CD14-positive monocyte (primary cell): ENCODE data around the gene ZNRF2. TPM values are rescaled to one million over a fixed set of nuclear protein-coding genes. Genes with fewer than 3 reads are reported as not detected.

Source experiments
- DNase-seq, 3 donors: peaks; one replicate each; pipeline ENCODE4 v3.0.0-alpha.2; 2011 to 2022
- H2AFZ ChIP-seq: 2 replicates; pipeline ENCODE4 v1.6.0; 2012; ENCODE audit warnings: mild to moderate bottlenecking, low read depth, low read length, inconsistent platforms; ENCODE audit not compliant: insufficient read depth, poor library complexity, severe bottlenecking
- H3K27ac ChIP-seq, 2 donors: 1 replicate in 1 of 2; 2 replicates in 1 of 2; pipeline ENCODE4 v1.5.1; 2012 to 2013; ENCODE audit warnings: low read length in 2 of 2, control low read depth in 1 of 2, inconsistent platforms in 1 of 2, low read depth in 1 of 2, mild to moderate bottlenecking in 1 of 2
- H3K27me3 ChIP-seq, 2 donors: one replicate each; pipeline versions ENCODE4 v1.6.0 to v1.6.1; 2011 to 2013; ENCODE audit warnings: low read length in 2 of 2; ENCODE audit not compliant: control insufficient read depth in 2 of 2, insufficient read depth in 2 of 2
- H3K36me3 ChIP-seq, 2 donors: replicated peaks in 1 of 2; 1 replicate in 1 of 2; 2 replicates in 1 of 2; pipeline versions ENCODE4 v1.5.1 to v1.6.1; 2012 to 2013; ENCODE audit warnings: low read length in 2 of 2, control low read depth in 1 of 2, inconsistent platforms in 1 of 2, mild to moderate bottlenecking in 1 of 2; ENCODE audit not compliant: insufficient read depth in 2 of 2, control insufficient read depth in 1 of 2
- H3K4me1 ChIP-seq, 2 donors: 1 replicate in 1 of 2; 2 replicates in 1 of 2; pipeline versions ENCODE4 v1.5.1 to v1.6.1; 2012 to 2013; ENCODE audit warnings: low read length in 2 of 2, control low read depth in 1 of 2, inconsistent platforms in 1 of 2, mild to moderate bottlenecking in 1 of 2, moderate library complexity in 1 of 2; ENCODE audit not compliant: insufficient read depth in 2 of 2, control insufficient read depth in 1 of 2
- H3K4me2 ChIP-seq: replicated peaks from 2 replicates; pipeline ENCODE3; 2012; ENCODE audit warnings: low read length, moderate library complexity, mild to moderate bottlenecking; ENCODE audit not compliant: poor library complexity, severe bottlenecking; ENCODE audit errors: extremely low read depth
- H3K4me3 ChIP-seq, 3 experiments: fragments of 200-600 bp in 1 of 3; sonication (generic) in 1 of 3; replicated peaks in 1 of 3; 1 replicate in 2 of 3; 2 replicates in 1 of 3; pipeline ENCODE4 v1.5.1; 2011 to 2013; ENCODE audit warnings: low read length in 3 of 3, mild to moderate bottlenecking in 3 of 3, control low read depth in 2 of 3, low read depth in 2 of 3, inconsistent platforms in 1 of 3, moderate library complexity in 1 of 3
- H3K79me2 ChIP-seq: 2 replicates; pipeline ENCODE4 v1.6.0; 2012; ENCODE audit warnings: mild to moderate bottlenecking, control low read depth, inconsistent platforms, low read length, moderate library complexity; ENCODE audit not compliant: insufficient read depth
- H3K9ac ChIP-seq: 2 replicates; pipeline ENCODE4 v1.6.0; 2017; ENCODE audit warnings: low read length, mild to moderate bottlenecking; ENCODE audit not compliant: insufficient read depth, poor library complexity, severe bottlenecking
- H3K9me3 ChIP-seq, 2 donors: replicated peaks in 1 of 2; 1 replicate in 1 of 2; 2 replicates in 1 of 2; pipeline versions ENCODE4 v1.5.1 to v1.6.1; 2012 to 2013; ENCODE audit warnings: low read length in 2 of 2, control low read depth in 1 of 2; ENCODE audit not compliant: control insufficient read depth in 1 of 2, insufficient read depth in 1 of 2
- H4K20me1 ChIP-seq: 2 replicates; pipeline ENCODE4 v1.6.0; 2012; ENCODE audit warnings: mild to moderate bottlenecking, low read length, control low read depth, moderate library complexity; ENCODE audit not compliant: insufficient read depth
- H3K27ac Mint-ChIP-seq, 7 donors: one replicate each; pipeline ENCODE4 v1.8.0; 2020; ENCODE audit warnings: mild to moderate bottlenecking in 7 of 7, mixed read lengths in 7 of 7, moderate library complexity in 6 of 7, inconsistent platforms in 2 of 7
- H3K27me3 Mint-ChIP-seq, 3 donors: one replicate each; pipeline ENCODE4 v1.8.0; 2021 to 2022; ENCODE audit warnings: low read depth in 3 of 3, mild to moderate bottlenecking in 3 of 3, mixed read lengths in 3 of 3, moderate library complexity in 3 of 3, inconsistent platforms in 1 of 3
- H3K36me3 Mint-ChIP-seq, 2 donors: one replicate each; pipeline ENCODE4 v1.8.0; 2020; ENCODE audit warnings: mixed read lengths in 2 of 2, inconsistent platforms in 1 of 2, mild to moderate bottlenecking in 1 of 2
- H3K4me1 Mint-ChIP-seq: one replicate; pipeline ENCODE4 v1.8.0; 2020; ENCODE audit warnings: mild to moderate bottlenecking, mixed read lengths
- H3K4me3 Mint-ChIP-seq, 2 donors: one replicate each; pipeline ENCODE4 v1.8.0; 2020; ENCODE audit warnings: mild to moderate bottlenecking in 2 of 2, mixed read lengths in 2 of 2, moderate library complexity in 1 of 2
- H3K9me3 Mint-ChIP-seq, 7 donors: one replicate each; pipeline ENCODE4 v1.8.0; 2020 to 2022; ENCODE audit warnings: mixed read lengths in 7 of 7, mild to moderate bottlenecking in 6 of 7, moderate library complexity in 6 of 7, inconsistent platforms in 2 of 7
- WGBS: methylation state at CpG from one replicate; pipeline ENCODE4 v1.1.5; 2013; ENCODE audit warnings: missing lambda C conversion rate; ENCODE audit not compliant: insufficient coverage; 5-methylcytosine and 5-hydroxymethylcytosine counted together
- intact Hi-C, 2 donors: fragments of 100-400 bp; cut with micrococcal nuclease; formaldehyde crosslinking; loops; one replicate each; pipeline versions ENCODE4 v1.15.0 to v1.15.1; 2023
- polyA plus RNA-seq, 3 donors: library from polyadenylated mRNA; depleted of rRNA in 1 of 3; unstranded in 2 of 3; stranded (reverse) in 1 of 3; fragments of 300-500 nt in 2 of 3; fragments of >200 nt in 1 of 3; fragmentation: Illumina TruSeq in 2 of 3; gene quantifications; 1 replicate in 2 of 3; 2 replicates in 1 of 3; pipeline ENCODE4 v1.2.3, GENCODE V29; 2012 to 2021
- TF ChIP-seq, protein P1 (sequence below): fragments of 200-600 bp; IDR thresholded peaks from one replicate; pipeline ENCODE4 v1.8.0; 2022; ENCODE audit warnings: antibody characterized with exemption, mild to moderate bottlenecking

ZNRF2 gene
- polyA plus RNA-seq, 3 donors, result 1.9 to 9.5 (median 5.7) TPM

DNA sequence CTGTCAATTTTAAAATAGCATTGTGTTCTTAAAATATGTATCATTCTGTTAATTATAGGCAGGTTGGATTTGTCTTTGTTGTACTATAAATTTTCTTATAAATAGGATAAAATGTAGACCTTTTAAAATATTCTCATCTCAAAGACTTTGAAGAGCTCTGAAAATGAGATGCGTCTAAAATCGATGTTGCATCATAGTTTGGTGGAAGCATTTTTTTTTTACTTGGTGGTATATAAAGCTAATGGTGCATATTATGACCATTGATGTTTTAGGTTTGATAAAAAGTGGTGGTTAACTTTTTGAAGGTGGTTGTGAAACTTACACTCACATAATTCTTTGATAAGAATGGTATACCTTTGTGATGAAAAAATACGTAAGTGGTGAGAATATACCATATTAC, 69.1 kb downstream of the ZNRF2 start:
- intact Hi-C loops, result no loop called here
- Histone ChIP-seq H3K9ac (no peak overlapping the region), H3K4me2 (no peak overlapping the region), H3K27me3 (no peaks in the 10 kb centered on the region), H3K27ac (no peak overlapping the region), H2AFZ (no peak overlapping the region), H3K9me3 (no peaks in the 10 kb centered on the region), H3K4me3 (no peak overlapping the region), H3K4me1 (peaks cover 19 to 30% of the 10 kb centered on the region in 2 donors), H3K79me2 (peaks cover 83% of the 10 kb centered on the region), H4K20me1 (peaks cover 46% of the 10 kb centered on the region), H3K36me3 (peaks cover 11 to 25% of the 10 kb centered on the region in 2 donors)
- H3K4me3 Mint-ChIP-seq, result no peak overlapping the region
- H3K9me3 Mint-ChIP-seq, result no peaks in the 10 kb centered on the region
- WGBS, result no CpG with 5 or more reads among the region's 3 CpGs
- no peaks in the 10 kb centered on the region for H3K27me3 Mint-ChIP-seq
- DNase-seq, result no peak
- peaks cover 29% of the 10 kb centered on the region for H3K4me1 Mint-ChIP-seq
- H3K27ac Mint-ChIP-seq, result peak overlapping the region in 1 of 7 donors; percentile 43
- H3K36me3 Mint-ChIP-seq, result peaks cover 20 to 22% of the 10 kb centered on the region in 2 donors
- TF ChIP-seq, protein P1, sequence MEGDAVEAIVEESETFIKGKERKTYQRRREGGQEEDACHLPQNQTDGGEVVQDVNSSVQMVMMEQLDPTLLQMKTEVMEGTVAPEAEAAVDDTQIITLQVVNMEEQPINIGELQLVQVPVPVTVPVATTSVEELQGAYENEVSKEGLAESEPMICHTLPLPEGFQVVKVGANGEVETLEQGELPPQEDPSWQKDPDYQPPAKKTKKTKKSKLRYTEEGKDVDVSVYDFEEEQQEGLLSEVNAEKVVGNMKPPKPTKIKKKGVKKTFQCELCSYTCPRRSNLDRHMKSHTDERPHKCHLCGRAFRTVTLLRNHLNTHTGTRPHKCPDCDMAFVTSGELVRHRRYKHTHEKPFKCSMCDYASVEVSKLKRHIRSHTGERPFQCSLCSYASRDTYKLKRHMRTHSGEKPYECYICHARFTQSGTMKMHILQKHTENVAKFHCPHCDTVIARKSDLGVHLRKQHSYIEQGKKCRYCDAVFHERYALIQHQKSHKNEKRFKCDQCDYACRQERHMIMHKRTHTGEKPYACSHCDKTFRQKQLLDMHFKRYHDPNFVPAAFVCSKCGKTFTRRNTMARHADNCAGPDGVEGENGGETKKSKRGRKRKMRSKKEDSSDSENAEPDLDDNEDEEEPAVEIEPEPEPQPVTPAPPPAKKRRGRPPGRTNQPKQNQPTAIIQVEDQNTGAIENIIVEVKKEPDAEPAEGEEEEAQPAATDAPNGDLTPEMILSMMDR, result no peak

DNA sequence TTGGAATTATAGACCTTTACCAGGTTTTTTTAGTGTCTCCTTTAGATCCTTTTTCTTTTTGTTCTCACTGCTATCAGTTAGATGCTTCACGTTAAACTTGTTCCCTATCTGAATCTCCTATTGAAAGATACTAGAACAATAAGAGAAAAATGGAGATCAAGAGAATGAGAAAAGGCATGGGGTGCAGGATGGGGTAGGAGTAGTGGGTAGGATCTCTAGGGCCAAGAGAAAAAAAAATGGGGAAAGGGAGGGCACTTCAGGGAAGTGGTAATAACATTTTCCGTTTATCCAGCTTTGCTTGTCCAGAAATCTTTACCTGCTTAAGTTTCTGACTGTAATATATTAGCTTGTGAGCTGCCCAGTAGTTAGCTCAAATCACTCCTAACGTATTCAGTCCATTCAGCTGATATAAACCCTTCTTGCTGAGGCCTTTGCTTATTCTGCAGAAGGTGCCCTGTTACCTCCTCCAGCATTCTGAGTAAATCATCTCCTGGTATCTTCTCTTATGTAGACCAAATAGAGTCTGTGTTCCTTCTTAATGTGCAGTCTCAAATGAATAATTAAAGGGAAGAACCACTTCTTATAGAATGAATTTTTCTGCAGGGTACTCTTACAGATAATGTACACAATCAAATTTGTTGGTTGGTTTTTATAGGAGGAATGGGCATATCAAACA, 69.7 kb downstream of the ZNRF2 start:
- TF ChIP-seq, protein P1, result no peak
- Histone ChIP-seq H3K4me3 (no peak overlapping the region), H3K9ac (no peak overlapping the region), H3K4me2 (no peak overlapping the region), H3K4me1 (peaks cover 15 to 25% of the 10 kb centered on the region in 2 donors), H3K27ac (no peak overlapping the region), H3K79me2 (peaks cover 83% of the 10 kb centered on the region), H2AFZ (no peak overlapping the region), H3K36me3 (peaks cover 16 to 30% of the 10 kb centered on the region in 2 donors), H3K9me3 (no peaks in the 10 kb centered on the region), H4K20me1 (peaks cover 52% of the 10 kb centered on the region), H3K27me3 (no peaks in the 10 kb centered on the region)
- H3K4me1 Mint-ChIP-seq, result peaks cover 24% of the 10 kb centered on the region
- no peaks in the 10 kb centered on the region for H3K9me3 Mint-ChIP-seq
- no CpG with 5 or more reads among the region's 3 CpGs for WGBS
- peak overlapping the region in 1 of 7 donors; percentile 43 for H3K27ac Mint-ChIP-seq
- peaks cover 20 to 22% of the 10 kb centered on the region in 2 donors for H3K36me3 Mint-ChIP-seq
- no peak overlapping the region for H3K4me3 Mint-ChIP-seq
- intact Hi-C loops, result no loop called here
- no peak for DNase-seq
- no peaks in the 10 kb centered on the region for H3K27me3 Mint-ChIP-seq
